OCI-LY7 (cell line): ENCODE data around the gene ZNF24.

ENCODE experiments used
- CTCF ChIP-seq: fragments of 200-600 bp; sonication (generic); conservative IDR thresholded peaks from 2 replicates; pipeline ENCODE4 v1.5.1; 2014; ENCODE audit warnings: mild to moderate bottlenecking, antibody characterized with exemption, low read length, moderate library complexity, mixed read lengths
- EZH2phosphoT487 ChIP-seq: fragments of 200-600 bp; sonication (generic); IDR thresholded peaks from 2 replicates; pipeline ENCODE4 v1.6.1; 2018; ENCODE audit warnings: low read depth, borderline replicate concordance, mild to moderate bottlenecking, mixed run types, antibody characterized with exemption, low read length, moderate library complexity, mixed read lengths

- TF ChIP-seq EZH2phosphoT487: no peak
- TF ChIP-seq CTCF: no peak
Measured at GRCh38 chr18:35369126-35369525, 24.9 kb upstream of the ZNF24 start.
